Coronary artery (tissue), 2 donors: ENCODE measurements around the gene CPA4.

Experiments used
- DNase-seq: peaks from one replicate; pipeline ENCODE4 v3.0.0-alpha.2; 2017; ENCODE audit warnings: low spot score
- H3K27ac ChIP-seq, 2 donors: fragments of 200-600 bp; sonication (generic); one replicate each; pipeline ENCODE4 v1.5.1; 2016 to 2019
- H3K4me3 ChIP-seq: fragments of 200-600 bp; sonication (generic); 2 replicates; pipeline ENCODE4 v1.5.1; 2016; ENCODE audit warnings: mild to moderate bottlenecking, moderate library complexity
- CTCF ChIP-seq: fragments of 200-600 bp; sonication (generic); IDR thresholded peaks from one replicate; pipeline ENCODE4 v1.5.1; 2019; ENCODE audit warnings: antibody characterized with exemption

Gene CPA4

GRCh38 chr7:130303127-130303526 is 10.2 kb downstream of the CPA4 start:
- DNase-seq, result no peak
- no peak for TF ChIP-seq CTCF
- no peak overlapping the region for H3K4me3 ChIP-seq
- no peak overlapping the region for H3K27ac ChIP-seq

- TF ChIP-seq CTCF, result no peak
- H3K4me3 ChIP-seq, result no peak overlapping the region
- DNase-seq, result no peak
- no peak overlapping the region for H3K27ac ChIP-seq
Measured at GRCh38 chr7:130303551-130303950, 10.6 kb downstream of the CPA4 start.

GRCh38 chr7:130303982-130304381 is 11.0 kb downstream of the CPA4 start:
- no peak overlapping the region for H3K27ac ChIP-seq
- no peak for TF ChIP-seq CTCF
- DNase-seq, result no peak
- H3K4me3 ChIP-seq, result no peak overlapping the region

GRCh38 chr7:130304878-130305277 is 11.9 kb downstream of the CPA4 start:
- no peak for DNase-seq
- Histone ChIP-seq H3K27ac (no peak overlapping the region), H3K4me3 (no peak overlapping the region)
- no peak for TF ChIP-seq CTCF

GRCh38 chr7:130305433-130306042 is 12.6 kb downstream of the CPA4 start:
- Histone ChIP-seq H3K27ac (no peak overlapping the region), H3K4me3 (no peak overlapping the region)
- DNase-seq, result no peak
- TF ChIP-seq CTCF, result no peak

GRCh38 chr7:130309986-130310385 is 17.0 kb downstream of the CPA4 start:
- Histone ChIP-seq H3K27ac (no peak overlapping the region), H3K4me3 (no peak overlapping the region)
- no peak for TF ChIP-seq CTCF
- no peak for DNase-seq

GRCh38 chr7:130314305-130314704 is 21.3 kb downstream of the CPA4 start:
- Histone ChIP-seq H3K27ac (no peak overlapping the region), H3K4me3 (no peak overlapping the region)
- TF ChIP-seq CTCF, result no peak
- no peak for DNase-seq
